ENCODE results near the gene LONRF2.

LONRF2 gene

DNA sequence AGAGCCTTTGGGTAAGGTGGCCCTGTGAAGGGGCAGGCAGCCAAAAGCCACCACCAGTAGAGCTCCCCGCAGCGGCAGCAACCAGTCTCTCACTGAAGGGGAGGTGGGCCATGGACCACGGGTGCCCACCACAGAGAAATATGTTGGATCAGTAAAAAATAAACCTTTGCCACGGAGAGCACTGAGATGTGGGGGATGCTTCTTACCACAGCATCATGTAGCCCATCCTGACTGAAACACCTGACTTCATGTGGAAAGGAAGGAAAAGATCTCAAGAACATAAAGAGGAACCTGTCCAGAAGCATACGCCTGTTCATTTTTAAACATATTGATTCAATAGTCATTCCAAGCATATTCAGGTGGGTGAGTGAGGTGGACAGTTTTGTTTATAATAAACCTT, 51.1 kb downstream of the LONRF2 start:
- TF ChIP-seq POLR2A (IDR thresholded peaks at IDR 0.05; ENCODE audit: low read depth, low read length) (no peak), POLR2AphosphoS5 (IDR thresholded peaks at IDR 0.05; ENCODE audit: low read depth, low read length) (no peak), TAF1 (IDR thresholded peaks at IDR 0.05; ENCODE audit: borderline replicate concordance, low read depth, low read length) (no peak)
- DNase-seq (ENCODE audit: insufficient read length) = no peak
- FAIRE-seq = no peak

DNA sequence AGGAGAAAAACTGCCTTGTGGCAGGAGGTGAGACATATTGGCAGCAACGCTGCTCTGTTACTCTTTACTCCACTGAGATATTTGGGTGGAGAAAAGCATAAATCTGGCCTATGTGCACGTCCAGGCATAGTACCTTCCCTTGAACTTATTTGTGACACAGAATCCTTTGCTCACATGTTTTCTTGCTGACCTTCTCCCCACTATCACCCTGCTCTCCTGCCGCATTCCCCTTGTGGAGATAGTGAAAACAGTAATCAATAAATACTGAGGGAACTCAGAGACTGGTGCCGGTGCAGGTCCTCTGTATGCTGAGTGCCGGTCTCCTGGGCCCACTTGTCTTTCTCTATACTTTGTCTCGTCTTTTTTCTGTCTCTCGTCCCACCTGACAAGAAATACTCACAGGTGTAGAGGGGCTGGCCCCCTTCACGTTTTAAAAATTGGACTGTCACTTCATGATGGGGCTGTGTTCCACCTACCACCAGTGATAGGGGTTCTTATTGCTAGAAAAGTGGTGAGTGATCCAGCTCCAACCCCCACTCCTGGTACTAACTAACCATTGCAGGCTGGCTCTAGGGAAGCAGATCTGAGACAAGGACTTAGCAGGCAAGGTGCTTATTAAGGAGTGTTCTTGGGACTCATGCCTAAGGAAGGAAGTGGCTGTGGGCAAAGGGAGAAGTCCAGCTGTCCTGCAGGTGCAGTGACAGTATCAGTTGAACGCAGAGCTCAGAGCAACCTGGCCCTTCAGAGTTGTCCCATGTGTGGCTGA, 51.7 kb downstream of the LONRF2 start:
- TF ChIP-seq POLR2A (IDR thresholded peaks at IDR 0.05; ENCODE audit: low read depth, low read length) (no peak), POLR2AphosphoS5 (IDR thresholded peaks at IDR 0.05; ENCODE audit: low read depth, low read length) (no peak), TAF1 (IDR thresholded peaks at IDR 0.05; ENCODE audit: borderline replicate concordance, low read depth, low read length) (no peak)
- FAIRE-seq (no peak), DNase-seq (ENCODE audit: insufficient read length) (no peak)

DNA sequence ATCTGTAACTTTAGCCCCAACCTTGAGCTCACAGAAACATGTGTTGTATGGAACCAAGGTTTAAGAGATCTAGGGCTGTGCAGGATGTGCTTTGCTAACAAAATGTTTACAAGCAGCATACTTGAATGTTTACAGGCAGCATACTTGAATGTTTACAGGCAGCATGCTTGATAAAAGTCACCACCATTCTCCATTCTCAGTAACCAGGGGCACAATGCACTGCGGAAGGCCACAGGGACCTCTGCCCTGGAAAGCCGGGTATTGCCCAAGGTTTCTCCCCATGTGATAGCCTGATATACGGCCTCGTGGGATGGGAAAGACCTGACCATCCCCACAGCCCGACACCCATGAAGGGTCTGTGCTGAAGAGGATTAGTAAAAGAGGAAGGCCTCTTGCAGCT, 52.4 kb downstream of the LONRF2 start:
- DNase-seq (ENCODE audit: insufficient read length) (no peak), FAIRE-seq (no peak)
- TF ChIP-seq POLR2A (IDR thresholded peaks at IDR 0.05; ENCODE audit: low read depth, low read length) = no peak
- no peak for TF ChIP-seq TAF1 (IDR thresholded peaks at IDR 0.05; ENCODE audit: borderline replicate concordance, low read depth, low read length)
- no peak for TF ChIP-seq POLR2AphosphoS5 (IDR thresholded peaks at IDR 0.05; ENCODE audit: low read depth, low read length)

DNA sequence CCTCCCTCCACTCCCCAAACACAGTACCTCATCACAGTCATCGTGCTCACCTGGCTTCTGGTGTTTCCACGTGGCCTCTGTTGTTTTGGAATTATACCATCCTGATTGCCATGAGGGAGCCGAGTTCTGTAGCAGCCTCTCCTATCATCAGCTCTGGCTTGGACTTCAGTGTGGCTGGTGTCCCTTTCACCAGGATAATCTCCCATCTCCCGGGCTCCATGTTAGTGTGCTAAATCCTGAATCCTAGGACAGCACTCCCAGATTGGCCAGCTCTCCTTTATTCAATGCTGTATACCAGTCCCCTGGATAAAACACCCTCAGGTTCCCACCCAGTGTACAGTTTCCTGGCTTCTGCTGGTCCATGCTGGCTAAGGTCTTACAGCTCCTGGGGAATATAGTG, 53.3 kb downstream of the LONRF2 start:
- FAIRE-seq (no peak), DNase-seq (ENCODE audit: insufficient read length) (no peak)
- TF ChIP-seq POLR2AphosphoS5 (IDR thresholded peaks at IDR 0.05; ENCODE audit: low read depth, low read length) (no peak), POLR2A (IDR thresholded peaks at IDR 0.05; ENCODE audit: low read depth, low read length) (no peak), TAF1 (IDR thresholded peaks at IDR 0.05; ENCODE audit: borderline replicate concordance, low read depth, low read length) (no peak)

DNA sequence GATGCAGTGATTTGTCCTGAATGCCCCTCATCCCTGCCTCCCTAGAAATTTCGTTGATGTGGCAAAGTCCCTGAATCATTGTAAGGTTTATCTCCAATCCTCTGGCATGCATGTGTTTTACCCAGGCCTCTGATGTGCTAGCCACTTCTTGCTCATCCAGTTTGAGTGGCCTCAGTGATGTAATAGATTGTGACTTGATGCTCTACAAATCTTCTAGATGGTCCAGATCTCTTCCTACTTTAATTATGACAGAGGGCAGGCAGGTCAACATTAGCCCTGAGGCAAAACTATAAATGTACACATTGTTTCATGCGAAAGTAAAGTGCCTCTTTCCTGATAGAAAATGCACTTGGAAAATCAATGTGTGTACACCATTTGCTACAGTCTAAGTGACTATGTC, 54.5 kb downstream of the LONRF2 start:
- FAIRE-seq (no peak), DNase-seq (ENCODE audit: insufficient read length) (no peak)
- TF ChIP-seq POLR2AphosphoS5 (IDR thresholded peaks at IDR 0.05; ENCODE audit: low read depth, low read length) (no peak), POLR2A (IDR thresholded peaks at IDR 0.05; ENCODE audit: low read depth, low read length) (no peak), TAF1 (IDR thresholded peaks at IDR 0.05; ENCODE audit: borderline replicate concordance, low read depth, low read length) (no peak)

DNA sequence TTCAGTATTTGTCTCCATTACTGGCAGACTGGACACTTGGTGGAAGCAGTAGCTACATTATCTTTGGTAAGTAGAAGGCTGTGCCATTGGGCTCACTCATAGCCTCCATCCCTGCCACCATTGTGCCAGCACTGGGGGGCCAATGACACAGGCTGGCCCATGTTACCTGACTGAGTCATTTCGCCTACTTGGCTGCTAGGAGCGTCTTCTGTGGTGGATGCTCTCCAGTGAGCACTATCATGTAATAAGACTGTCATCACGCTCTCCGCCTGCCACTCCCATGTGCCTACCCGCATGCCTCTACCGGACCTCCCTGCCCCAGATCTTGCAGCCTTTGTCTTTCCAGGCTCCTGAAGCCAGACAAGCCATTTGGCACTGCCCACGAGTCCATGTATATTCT, 56.2 kb downstream of the LONRF2 start:
- no peak for FAIRE-seq

DNA sequence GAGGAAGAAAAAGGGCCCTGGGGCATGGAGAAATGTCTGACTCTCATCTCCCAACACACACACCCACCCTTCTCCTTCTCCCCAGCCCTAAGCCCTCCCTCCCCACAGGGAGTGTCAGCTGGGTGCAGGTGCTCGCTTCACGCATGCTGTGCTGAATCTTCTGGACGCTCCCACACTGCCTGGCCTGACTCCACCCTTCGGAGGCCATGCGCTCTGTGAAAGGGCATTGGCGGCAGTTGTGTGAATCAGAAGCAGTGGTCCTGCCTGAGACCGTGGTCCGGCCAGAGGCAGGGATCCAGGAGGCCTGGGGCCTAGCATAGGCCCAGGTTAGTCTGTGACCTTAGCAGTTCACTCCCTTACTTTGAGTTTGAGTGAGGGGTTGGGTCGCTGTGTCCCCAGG, 57.1 kb downstream of the LONRF2 start:
- FAIRE-seq (no peak), DNase-seq (ENCODE audit: insufficient read length) (no peak)
- no peak for TF ChIP-seq POLR2A (IDR thresholded peaks at IDR 0.05; ENCODE audit: low read depth, low read length)
- no peak for TF ChIP-seq POLR2AphosphoS5 (IDR thresholded peaks at IDR 0.05; ENCODE audit: low read depth, low read length)
- TF ChIP-seq TAF1 (IDR thresholded peaks at IDR 0.05; ENCODE audit: borderline replicate concordance, low read depth, low read length) = no peak

More for the DNA sequence above, 56.2 kb downstream of the LONRF2 start:
- no peak for TF ChIP-seq POLR2AphosphoS5 (IDR thresholded peaks at IDR 0.05; ENCODE audit: low read depth, low read length)
- DNase-seq (ENCODE audit: insufficient read length) = no peak

DNA sequence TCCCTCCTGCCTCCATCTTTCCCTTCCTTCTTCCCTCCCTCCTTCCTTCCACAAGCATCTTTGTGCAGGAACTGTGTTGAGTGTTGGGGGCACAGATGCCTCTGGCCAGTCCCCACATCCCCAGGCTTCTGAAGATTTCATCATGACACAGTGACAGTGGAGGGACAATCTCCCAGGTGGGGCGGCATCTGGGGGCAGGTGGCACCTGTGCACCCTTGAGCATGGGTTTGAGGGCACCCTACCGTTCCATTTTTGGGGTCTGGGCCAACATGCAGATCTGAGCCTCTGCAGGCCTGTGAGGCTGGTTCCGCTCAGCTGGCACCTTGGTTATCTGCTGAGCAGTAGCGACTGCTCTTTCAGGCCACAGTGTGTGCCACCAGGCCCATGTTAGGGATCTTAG, 57.6 kb downstream of the LONRF2 start:
- no peak for DNase-seq (ENCODE audit: insufficient read length)
- no peak for FAIRE-seq
- TF ChIP-seq POLR2AphosphoS5 (IDR thresholded peaks at IDR 0.05; ENCODE audit: low read depth, low read length) (no peak), TAF1 (IDR thresholded peaks at IDR 0.05; ENCODE audit: borderline replicate concordance, low read depth, low read length) (no peak), POLR2A (IDR thresholded peaks at IDR 0.05; ENCODE audit: low read depth, low read length) (no peak)

DNA sequence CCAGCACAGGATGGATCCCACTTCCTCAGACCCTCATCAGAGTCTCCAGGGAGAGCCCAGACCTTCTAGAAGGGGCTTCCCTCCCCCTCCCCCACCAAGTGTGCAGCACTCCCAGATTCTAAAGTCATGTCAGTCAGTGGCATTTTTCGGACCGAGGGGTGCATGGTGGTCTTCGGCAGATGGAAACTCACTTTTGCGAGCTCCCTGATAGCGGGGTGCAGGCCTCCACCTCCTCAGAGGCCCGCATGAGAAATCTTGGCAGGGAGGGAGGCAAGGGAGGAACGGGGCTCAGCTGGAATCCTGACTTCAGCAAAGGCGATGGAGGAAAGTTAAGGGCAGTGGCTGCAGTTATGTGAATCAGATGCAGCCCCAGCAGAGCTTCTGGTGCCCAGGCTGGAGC, 58.2 kb downstream of the LONRF2 start:
- DNase-seq (ENCODE audit: insufficient read length) (no peak), FAIRE-seq (no peak)
- TF ChIP-seq TAF1 (IDR thresholded peaks at IDR 0.05; ENCODE audit: borderline replicate concordance, low read depth, low read length) (no peak), POLR2AphosphoS5 (IDR thresholded peaks at IDR 0.05; ENCODE audit: low read depth, low read length) (no peak), POLR2A (IDR thresholded peaks at IDR 0.05; ENCODE audit: low read depth, low read length) (no peak)

DNA sequence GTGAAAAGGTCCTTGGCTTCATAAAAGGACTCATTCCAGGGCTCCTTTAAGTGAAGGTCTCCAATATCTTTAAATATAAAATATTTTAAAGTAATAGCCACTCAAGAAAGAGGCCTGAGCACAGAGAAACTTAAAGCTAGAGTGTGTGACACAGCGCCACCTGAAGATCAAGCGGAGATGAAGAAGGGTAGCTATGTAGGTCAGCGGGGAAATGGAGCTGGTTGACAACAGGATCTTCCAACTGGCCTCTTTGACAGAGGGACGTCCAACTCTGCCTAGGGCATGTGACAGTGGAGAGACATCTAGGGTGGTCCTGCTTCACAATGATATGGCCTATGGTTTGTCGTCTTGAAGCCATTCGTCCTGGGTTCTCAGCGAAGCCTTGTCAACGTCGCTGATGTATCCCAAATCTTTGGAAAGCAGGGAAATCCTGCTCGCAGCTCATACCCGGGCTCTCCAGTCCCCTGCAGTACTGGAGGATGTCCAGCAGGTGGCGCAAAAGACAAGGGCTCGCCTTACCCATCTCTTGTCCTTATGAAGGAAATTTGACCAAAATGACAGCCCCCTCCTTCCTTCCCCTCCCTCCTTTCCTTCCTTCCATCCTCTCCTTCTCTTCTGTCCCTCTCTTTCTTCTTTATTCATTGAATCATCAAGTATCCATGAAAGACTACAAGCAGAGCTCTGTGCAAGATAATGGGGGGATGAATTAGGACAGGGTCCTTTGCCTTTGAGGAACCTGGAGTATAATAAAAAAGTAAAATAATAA, 59.6 kb downstream of the LONRF2 start:
- TF ChIP-seq POLR2AphosphoS5 (IDR thresholded peaks at IDR 0.05; ENCODE audit: low read depth, low read length) (no peak), POLR2A (IDR thresholded peaks at IDR 0.05; ENCODE audit: low read depth, low read length) (no peak), TAF1 (IDR thresholded peaks at IDR 0.05; ENCODE audit: borderline replicate concordance, low read depth, low read length) (no peak)
- peak; percentile 88 for FAIRE-seq
- peak; percentile 46 for DNase-seq (ENCODE audit: insufficient read length)

DNA sequence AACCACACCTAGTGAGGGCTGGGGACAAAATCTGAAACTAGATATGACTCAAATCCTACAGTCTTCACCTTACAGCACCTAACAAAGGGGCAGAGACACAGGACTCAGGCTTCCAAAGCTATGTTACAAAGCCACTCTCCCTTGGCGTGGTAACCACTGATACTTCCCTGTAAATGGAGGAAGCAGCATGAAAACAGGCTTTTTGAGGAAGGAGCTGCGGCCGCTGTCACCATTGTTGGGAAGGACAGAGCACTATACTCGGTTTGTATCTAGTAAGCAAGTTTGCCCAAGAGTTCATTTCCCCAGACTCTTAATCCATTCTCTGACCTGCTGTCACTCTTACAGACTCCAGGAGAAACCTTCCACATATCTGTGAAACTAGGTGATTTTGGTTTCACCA, 60.3 kb downstream of the LONRF2 start:
- FAIRE-seq (peak; percentile 33), DNase-seq (ENCODE audit: insufficient read length) (no peak)
- TF ChIP-seq TAF1 (IDR thresholded peaks at IDR 0.05; ENCODE audit: borderline replicate concordance, low read depth, low read length) = no peak
- no peak for TF ChIP-seq POLR2A (IDR thresholded peaks at IDR 0.05; ENCODE audit: low read depth, low read length)
- no peak for TF ChIP-seq POLR2AphosphoS5 (IDR thresholded peaks at IDR 0.05; ENCODE audit: low read depth, low read length)

All from GM12892 (cell line).